NCI-H2029 treated with DMSO at 0.1 percent for 48 hours (cell line): ENCODE measurements around the gene ROMO1.
"Not testable (repeated sequence)": the region's sequence is repeated elsewhere in the genome, so short reads cannot be mapped to it uniquely, and the experiment has no call there.

Experiments
- DNase-seq: peaks from one replicate; lab custom pipeline; 2025; lab: John Stamatoyannopoulos, UW

Gene ROMO1

GRCh38 chr20:35710884-35711587 is 11.8 kb downstream of the ROMO1 start:
- no peak for DNase-seq

DNA sequence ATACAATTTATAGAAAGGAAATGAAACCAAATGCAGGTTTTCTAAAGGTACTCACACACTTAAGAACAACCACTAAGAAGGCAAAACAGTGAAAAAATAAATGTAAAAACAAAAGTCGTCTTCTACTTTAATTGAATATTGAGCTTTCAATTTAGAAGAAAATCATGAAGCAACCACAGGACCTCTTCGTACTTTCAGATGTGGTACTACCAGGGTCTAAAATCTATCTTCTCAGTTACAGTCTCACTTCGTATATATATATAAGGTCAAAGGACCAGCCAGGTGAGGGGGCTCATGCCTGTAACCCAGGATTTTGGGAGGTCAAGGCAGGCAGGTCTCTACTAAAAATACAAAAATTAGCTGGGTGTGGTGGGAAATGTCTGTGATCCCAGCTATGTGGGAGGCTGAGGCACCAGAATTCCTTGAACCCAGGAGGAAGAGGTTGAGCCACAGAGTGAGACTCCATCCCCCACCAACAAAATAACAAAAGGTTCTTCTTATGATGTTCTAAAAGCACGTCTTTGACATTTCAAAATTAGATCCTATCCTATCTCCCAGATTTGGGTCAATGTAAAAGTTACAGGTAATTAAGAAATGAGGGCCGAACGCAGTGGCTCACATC is 12.5 kb downstream of the ROMO1 start:
- no peak for DNase-seq

DNA sequence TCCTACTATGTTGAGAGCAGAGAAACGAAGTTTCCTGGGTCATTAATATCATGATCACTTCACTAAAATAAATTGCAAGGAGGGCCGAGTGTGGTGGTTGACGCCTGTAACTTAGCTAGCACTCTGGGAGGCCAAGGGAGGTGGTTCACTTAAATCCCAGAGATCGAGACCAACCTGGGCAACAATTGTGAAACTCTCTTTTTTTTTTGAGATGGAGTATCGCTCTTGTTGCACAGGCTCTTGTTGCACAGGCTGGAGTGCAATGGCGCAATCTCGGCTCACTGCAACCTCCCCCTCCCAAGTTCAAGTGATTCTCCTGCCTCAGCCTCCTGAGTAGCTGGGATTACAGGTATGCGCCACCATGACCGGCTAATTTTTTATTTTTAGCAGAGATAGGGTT is 13.9 kb downstream of the ROMO1 start:
- DNase-seq, result not testable (repeated sequence)

- DNase-seq, result no peak
Measured at GRCh38 chr20:35714127-35714526, 14.9 kb downstream of the ROMO1 start.

DNA sequence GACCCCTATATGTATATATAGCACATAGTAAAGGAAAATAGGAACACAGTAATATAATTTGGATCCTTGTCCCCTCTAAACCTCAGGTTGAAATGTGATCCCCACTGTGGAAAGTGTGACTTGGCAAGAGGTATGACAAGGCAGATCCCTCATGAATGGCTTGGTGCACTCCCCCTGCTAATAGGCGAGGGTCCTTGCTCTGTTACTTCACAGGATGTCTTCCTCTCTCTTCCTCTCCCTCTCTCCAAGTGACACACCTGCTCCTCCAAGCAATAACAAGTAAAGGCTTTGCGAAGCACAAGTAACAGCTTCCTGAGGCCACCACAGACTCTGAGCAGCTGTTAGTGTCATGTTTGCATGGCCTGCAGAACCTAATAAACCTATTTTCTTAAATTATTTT is 16.4 kb downstream of the ROMO1 start:
- no peak for DNase-seq

GRCh38 chr20:35716330-35716729 is 17.1 kb downstream of the ROMO1 start:
- no peak for DNase-seq

- DNase-seq, result not testable (repeated sequence)
Measured at GRCh38 chr20:35718321-35718720, 19.1 kb downstream of the ROMO1 start.

GRCh38 chr20:35718972-35719635 is 19.9 kb downstream of the ROMO1 start:
- no peak for DNase-seq

DNA sequence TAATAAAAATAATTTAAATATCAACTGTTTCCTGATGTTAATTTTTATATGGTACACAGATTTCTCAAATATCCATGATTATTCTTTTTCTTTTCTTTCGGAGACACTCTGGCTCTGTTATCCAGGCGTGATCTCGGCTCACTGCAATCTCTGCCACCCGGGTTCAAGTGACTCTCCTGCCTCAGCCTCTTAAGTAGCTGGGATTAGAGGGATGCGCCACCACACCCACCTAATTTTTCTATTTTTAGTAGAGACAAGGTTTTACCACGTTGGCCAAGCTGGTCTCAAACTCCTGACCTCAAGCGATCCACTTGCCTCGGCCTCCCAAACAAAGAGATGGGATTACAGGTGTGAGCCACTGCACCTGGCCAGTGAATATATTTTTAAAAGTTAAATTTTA is 20.5 kb downstream of the ROMO1 start:
- DNase-seq, result no peak

- no peak for DNase-seq
Measured at GRCh38 chr20:35720165-35721123, 21.2 kb downstream of the ROMO1 start.

DNA sequence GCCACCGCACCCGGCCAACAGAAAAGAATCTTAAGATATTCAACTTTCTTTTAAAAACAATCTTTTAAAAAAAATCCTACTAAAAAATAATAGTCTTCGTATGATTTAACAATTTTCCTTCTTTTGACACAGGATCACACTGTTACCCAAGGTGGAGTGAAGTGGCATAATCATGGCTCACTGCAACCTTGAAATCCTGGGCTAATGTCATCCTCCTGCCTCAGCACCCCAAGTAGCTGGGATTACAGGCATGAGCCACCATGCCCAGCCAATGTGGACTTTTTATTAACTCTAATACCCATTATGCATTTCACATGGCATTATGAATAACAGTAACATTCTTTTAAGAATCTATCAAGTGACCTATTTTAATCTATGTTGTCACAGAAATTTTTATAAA is 22.0 kb downstream of the ROMO1 start:
- DNase-seq, result no peak

- DNase-seq, result no peak
Measured at GRCh38 chr20:35721621-35722020, 22.4 kb downstream of the ROMO1 start.

DNA sequence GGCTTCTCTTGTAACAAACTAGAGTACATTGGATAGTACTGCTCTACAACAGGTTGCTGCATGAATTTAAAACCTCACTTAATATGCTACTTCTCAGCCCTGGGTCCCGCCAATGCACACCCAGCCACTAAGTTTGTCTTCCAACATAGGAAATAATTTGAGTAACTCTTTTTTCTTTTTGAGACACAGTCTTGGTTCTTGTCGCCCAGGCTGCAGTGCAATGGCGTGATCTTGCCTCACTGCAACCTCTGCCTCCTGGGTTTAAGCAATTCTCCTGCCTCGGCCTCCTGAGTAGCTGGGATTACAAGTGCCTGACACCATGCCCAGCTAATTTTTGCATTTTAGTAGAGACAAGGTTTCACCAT is 24.1 kb downstream of the ROMO1 start:
- DNase-seq, result not testable (repeated sequence)

- not testable (repeated sequence) for DNase-seq
Measured at GRCh38 chr20:35723652-35724320, 24.6 kb downstream of the ROMO1 start.

GRCh38 chr20:35724321-35725230 is 25.4 kb downstream of the ROMO1 start:
- DNase-seq, result no peak

GRCh38 chr20:35726842-35727711 is 27.9 kb downstream of the ROMO1 start:
- no peak for DNase-seq

DNA sequence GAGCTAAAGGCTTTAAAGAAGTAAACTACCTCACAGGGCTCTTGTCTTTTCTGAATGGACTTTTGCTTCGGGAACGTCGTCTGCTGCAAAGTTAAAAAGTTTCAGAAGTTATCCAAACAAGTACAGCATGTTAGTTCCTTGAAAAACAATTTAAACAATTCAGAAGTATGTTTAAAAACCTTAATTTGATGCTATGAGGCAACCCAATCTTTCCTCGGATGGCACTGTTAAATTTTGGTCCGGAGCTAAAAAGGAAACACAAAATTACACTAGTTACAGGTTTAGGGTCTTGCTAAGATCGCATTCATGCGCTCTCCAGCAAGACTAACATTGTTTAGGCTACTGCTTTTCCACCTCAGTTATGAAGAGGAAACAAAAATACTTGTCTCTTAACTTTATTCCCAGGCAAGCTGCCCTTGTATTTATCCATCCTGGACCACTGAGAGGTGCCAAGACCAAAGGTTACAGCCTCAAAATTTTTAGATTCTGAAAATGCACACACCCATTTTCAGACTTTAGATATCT is 30.1 kb downstream of the ROMO1 start:
- no peak for DNase-seq

DNA sequence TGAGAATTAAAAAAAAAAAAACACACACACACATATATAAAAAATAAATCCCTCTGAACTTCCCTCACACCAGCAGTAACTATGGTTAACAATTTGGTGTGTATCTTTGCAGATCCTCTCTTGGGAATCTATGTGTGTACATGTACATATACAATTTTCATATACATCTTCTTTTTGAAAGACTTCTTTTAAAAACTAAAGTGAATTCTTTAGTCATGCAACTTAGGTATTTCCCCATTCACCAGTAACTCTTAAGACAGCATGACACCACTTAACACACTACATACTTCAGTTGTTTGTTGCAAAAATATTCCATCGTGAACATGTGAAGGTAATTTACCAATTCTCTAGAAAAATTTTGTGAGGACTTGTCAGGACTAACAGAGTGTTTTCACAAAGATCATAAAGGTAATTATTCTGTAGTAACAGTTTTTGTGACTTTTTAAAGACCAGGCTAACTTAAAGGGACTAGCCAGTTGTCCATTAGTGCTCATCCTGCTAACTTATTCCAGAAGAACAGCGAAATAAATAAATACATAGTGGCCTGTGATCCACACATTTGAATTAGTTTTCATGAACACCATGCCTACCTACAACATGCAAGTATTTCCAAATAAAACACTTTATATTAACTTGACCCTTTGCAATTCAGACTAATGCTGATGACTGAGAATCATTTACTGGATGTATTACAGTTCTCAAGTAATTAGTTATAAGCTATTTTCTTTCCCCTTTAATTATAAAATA is 30.8 kb downstream of the ROMO1 start:
- no peak for DNase-seq
